Measurements from ENCODE around the gene APBB1IP. TPM values are rescaled to one million over a fixed set of nuclear protein-coding genes. Genes with fewer than 3 reads are reported as not detected.

APBB1IP gene
- total and polyA plus RNA-seq, 2 donors (not counting 1 experiment from before 2014, with no cell fraction given): 60.1 to 97.0 TPM

DNA sequence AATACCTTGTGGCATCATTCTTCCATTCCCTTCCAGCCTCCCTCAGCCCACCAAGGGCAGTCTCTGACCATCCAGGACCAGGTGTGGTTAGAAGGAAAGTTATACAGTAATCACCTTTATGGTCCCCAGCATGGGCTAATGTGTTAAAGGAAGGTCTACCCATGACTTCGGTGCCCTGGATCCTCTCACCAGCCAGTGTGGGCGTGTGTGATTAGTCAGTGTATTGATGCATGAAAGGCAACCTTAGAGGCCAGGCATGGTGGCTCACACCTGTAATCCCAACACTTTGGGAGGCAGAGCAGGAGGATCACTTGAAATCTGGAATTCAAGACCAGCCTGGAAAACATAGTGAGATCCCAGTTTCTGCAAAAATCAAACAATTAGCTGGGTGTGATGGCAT is 88.9 kb downstream of the APBB1IP start:
- Histone ChIP-seq H4K20me1 (ENCODE audit: control insufficient read depth, insufficient read depth, low read length, poor library complexity, severe bottlenecking) (peaks cover 5% of the 10 kb centered on the region), H3K27me3 (replicated peaks in 1 of 4; ENCODE audit: control extremely low read depth in 1 of 4, control insufficient read depth in 3 of 4, insufficient read depth in 4 of 4, low read length in 3 of 4) (no peaks in the 10 kb centered on the region), H3K4me2 (replicated peaks; ENCODE audit: low read depth, low read length, poor library complexity, severe bottlenecking) (no peak overlapping the region), H3K9ac (ENCODE audit: low read length) (no peak overlapping the region), H3K4me3 (ENCODE audit: control extremely low read depth in 1 of 5, extremely low read depth in 1 of 5, insufficient read depth in 1 of 5, low read depth in 2 of 5, low read length in 4 of 5) (no peak overlapping the region), H3K4me1 (ENCODE audit: control insufficient read depth in 2 of 2, insufficient read depth in 2 of 2, low read length in 2 of 2) (no peaks in the 10 kb centered on the region), H3K27ac (ENCODE audit: low read length in 2 of 2) (no peak overlapping the region), H2AFZ (ENCODE audit: insufficient read depth, low read depth, low read length, poor library complexity, severe bottlenecking) (no peak overlapping the region), H3K36me3 (replicated peaks in 1 of 2; ENCODE audit: control extremely low read depth in 1 of 2, control insufficient read depth in 1 of 2, extremely low read depth in 1 of 2, insufficient read depth in 2 of 2, low read length in 1 of 2) (peaks cover 9 to 72% of the 10 kb centered on the region in 2 experiments), H3K9me3 (ENCODE audit: control extremely low read depth in 1 of 3, control insufficient read depth in 2 of 3, insufficient read depth in 1 of 3, low read length in 2 of 3) (no peaks in the 10 kb centered on the region), H3K79me2 (ENCODE audit: control insufficient read depth, insufficient read depth, low read length) (peaks cover 14% of the 10 kb centered on the region)
- no peaks in the 10 kb centered on the region for H3K9me3 Mint-ChIP-seq (ENCODE audit: insufficient read depth)
- H3K4me3 Mint-ChIP-seq: no peak overlapping the region
- TF ChIP-seq CTCF (IDR thresholded peaks at IDR 0.05) (no peak), EZH2 (IDR thresholded peaks at IDR 0.05; ENCODE audit: borderline replicate concordance, insufficient read depth, low read depth, low read length, poor library complexity, severe bottlenecking) (no peak)
- H3K27me3 Mint-ChIP-seq: no peaks in the 10 kb centered on the region
- CTCF ChIA-PET: no interaction called here
- no peak for ATAC-seq (ENCODE audit: low read depth)
- POLR2A ChIA-PET: interaction anchor here (0.6 kb wide), 1 partner anchor 8 kb away, joined by 3 read pairs; no protein-coding TSS in a partner anchor
- H3K4me1 Mint-ChIP-seq: peaks cover 17% of the 10 kb centered on the region
- no peak for DNase-seq
- intact Hi-C loops (cut with micrococcal nuclease): no loop called here
- H3K27ac Mint-ChIP-seq: peak overlapping the region; percentile 37
- WGBS (ENCODE audit: insufficient coverage): 69% methylated on average over 2 of the region's 2 CpGs

- H3K27ac ChIP-seq (ENCODE audit: low read length in 2 of 2): no peak overlapping the region
- no peak overlapping the region for H3K4me3 ChIP-seq (ENCODE audit: control extremely low read depth in 1 of 5, extremely low read depth in 1 of 5, insufficient read depth in 1 of 5, low read depth in 2 of 5, low read length in 4 of 5)
- Mint-ChIP-seq H3K9me3 (ENCODE audit: insufficient read depth) (no peaks in the 10 kb centered on the region), H3K27ac (peak overlapping the region; percentile 10), H3K4me3 (no peak overlapping the region), H3K27me3 (no peaks in the 10 kb centered on the region), H3K4me1 (peaks cover 17% of the 10 kb centered on the region)
- no peaks in the 10 kb centered on the region for H4K20me1 ChIP-seq (ENCODE audit: control insufficient read depth, insufficient read depth, low read length, poor library complexity, severe bottlenecking)
- no peaks in the 10 kb centered on the region for H3K9me3 ChIP-seq (ENCODE audit: control extremely low read depth in 1 of 3, control insufficient read depth in 2 of 3, insufficient read depth in 1 of 3, low read length in 2 of 3)
- no peak overlapping the region for H3K4me2 ChIP-seq (replicated peaks; ENCODE audit: low read depth, low read length, poor library complexity, severe bottlenecking)
- ATAC-seq (ENCODE audit: low read depth) (no peak), DNase-seq (no peak)
- ChIA-PET CTCF (interaction anchor here (0.7 kb wide), 1 partner anchor 55 kb away, joined by 3 read pairs; no protein-coding TSS in a partner anchor), POLR2A (no interaction called here)
- no peaks in the 10 kb centered on the region for H3K27me3 ChIP-seq (replicated peaks in 1 of 4; ENCODE audit: control extremely low read depth in 1 of 4, control insufficient read depth in 3 of 4, insufficient read depth in 4 of 4, low read length in 3 of 4)
- TF ChIP-seq CTCF (IDR thresholded peaks at IDR 0.05): no peak
- no peak for TF ChIP-seq EZH2 (IDR thresholded peaks at IDR 0.05; ENCODE audit: borderline replicate concordance, insufficient read depth, low read depth, low read length, poor library complexity, severe bottlenecking)
- H2AFZ ChIP-seq (ENCODE audit: insufficient read depth, low read depth, low read length, poor library complexity, severe bottlenecking): no peak overlapping the region
- H3K4me1 ChIP-seq (ENCODE audit: control insufficient read depth in 2 of 2, insufficient read depth in 2 of 2, low read length in 2 of 2): no peaks in the 10 kb centered on the region
- 84% methylated on average over 4 of the region's 5 CpGs for WGBS (ENCODE audit: insufficient coverage)
- H3K79me2 ChIP-seq (ENCODE audit: control insufficient read depth, insufficient read depth, low read length): peaks cover 11% of the 10 kb centered on the region
- intact Hi-C loops (cut with micrococcal nuclease): no loop called here
- H3K9ac ChIP-seq (ENCODE audit: low read length): no peak overlapping the region
- H3K36me3 ChIP-seq (replicated peaks in 1 of 2; ENCODE audit: control extremely low read depth in 1 of 2, control insufficient read depth in 1 of 2, extremely low read depth in 1 of 2, insufficient read depth in 2 of 2, low read length in 1 of 2): peaks cover 13 to 72% of the 10 kb centered on the region in 2 experiments
Observed at GRCh38 chr10:26528048-26528447, 89.9 kb downstream of the APBB1IP start.

All from B cell (primary cell).